GM18498 (cell line): ENCODE measurements around the gene MND1.

Experiments
- ATAC-seq: cut with Tn5 transposase; IDR thresholded peaks from one replicate; pipeline ENCODE4 v1.9.1; 2021; ENCODE audit warnings: mild to moderate bottlenecking, moderate library complexity; ENCODE audit not compliant: unreplicated experiment

Gene MND1

GRCh38 chr4:153346031-153346430, 1.5 kb downstream of the MND1 start:
- ATAC-seq = no peak

- ATAC-seq = no peak
Measured at GRCh38 chr4:153346563-153346962, 2.1 kb downstream of the MND1 start.

- ATAC-seq = no peak
Measured at GRCh38 chr4:153347117-153347516, 2.6 kb downstream of the MND1 start.

- ATAC-seq = no peak
Measured at GRCh38 chr4:153348006-153348405, 3.5 kb downstream of the MND1 start.

- ATAC-seq = no peak
Measured at GRCh38 chr4:153349206-153349805, 4.8 kb downstream of the MND1 start.

GRCh38 chr4:153362184-153362583, 17.7 kb downstream of the MND1 start:
- ATAC-seq = no peak

GRCh38 chr4:153364061-153364460, 19.6 kb downstream of the MND1 start:
- ATAC-seq = no peak

GRCh38 chr4:153365003-153365402, 20.5 kb downstream of the MND1 start:
- ATAC-seq = no peak

- ATAC-seq = no peak
Measured at GRCh38 chr4:153366486-153366885, 22.0 kb downstream of the MND1 start.

GRCh38 chr4:153367092-153367491, 22.6 kb downstream of the MND1 start:
- no peak for ATAC-seq

GRCh38 chr4:153369021-153369420, 24.5 kb downstream of the MND1 start:
- ATAC-seq = no peak

- ATAC-seq = no peak
Measured at GRCh38 chr4:153371701-153372234, 27.3 kb downstream of the MND1 start.

GRCh38 chr4:153372967-153373562, 28.6 kb downstream of the MND1 start:
- no peak for ATAC-seq

- ATAC-seq = no peak
Measured at GRCh38 chr4:153374442-153374841, 30.0 kb downstream of the MND1 start.

- ATAC-seq = no peak
Measured at GRCh38 chr4:153375303-153375702, 30.8 kb downstream of the MND1 start.

GRCh38 chr4:153383131-153383530, 38.6 kb downstream of the MND1 start:
- ATAC-seq = no peak

- ATAC-seq = no peak
Measured at GRCh38 chr4:153384160-153384559, 39.7 kb downstream of the MND1 start.

- ATAC-seq = no peak
Measured at GRCh38 chr4:153385784-153386183, 41.3 kb downstream of the MND1 start.

GRCh38 chr4:153387981-153388380, 43.5 kb downstream of the MND1 start:
- ATAC-seq = no peak

- ATAC-seq = no peak
Measured at GRCh38 chr4:153393397-153393796, 48.9 kb downstream of the MND1 start.

- no peak for ATAC-seq
Measured at GRCh38 chr4:153394945-153395344, 50.5 kb downstream of the MND1 start.

- no peak for ATAC-seq
Measured at GRCh38 chr4:153398713-153399112, 54.2 kb downstream of the MND1 start.

- no peak for ATAC-seq
Measured at GRCh38 chr4:153399358-153399757, 54.9 kb downstream of the MND1 start.
